HEK293T (cell line): Measurements from ENCODE around the gene NT5DC4.

Experiments
- FOXK2 ChIP-seq: fragments of 450-650 bp; IDR thresholded peaks from 2 replicates; pipeline ENCODE4 v1.6.1; 2016; ENCODE audit warnings: mild to moderate bottlenecking
- NFRKB ChIP-seq: fragments of 450-650 bp; IDR thresholded peaks from 2 replicates; pipeline ENCODE4 v1.6.1; 2016; ENCODE audit warnings: mild to moderate bottlenecking, moderate library complexity
- PKNOX1 ChIP-seq: fragments of 450-650 bp; IDR thresholded peaks from 2 replicates; pipeline ENCODE4 v1.6.1; 2016
- ZNF384 ChIP-seq: fragments of 450-650 bp; IDR thresholded peaks from 2 replicates; pipeline ENCODE4 v1.6.1; 2016

- TF ChIP-seq ZNF384 (no peak), NFRKB (no peak), FOXK2 (no peak), PKNOX1 (no peak)
Measured at GRCh38 chr2:112679484-112679883, 41.3 kb upstream of the NT5DC4 start.
